Mucosa of gallbladder (tissue), 1 donor: ENCODE results near the gene MPP2. TPM values are rescaled to one million over a fixed set of nuclear protein-coding genes. Genes with fewer than 3 reads are reported as not detected.
"Not testable (repeated sequence)": the region's sequence is repeated elsewhere in the genome, so short reads cannot be mapped to it uniquely, and the experiment has no call there.

ENCODE experiments used
- DNase-seq: peaks from one replicate; pipeline ENCODE4 v3.0.0-alpha.2; 2020; ENCODE audit warnings: low spot score
- total RNA-seq: library from RNA; stranded (reverse); gene quantifications from one replicate; pipeline ENCODE4 v1.2.1, GENCODE V29; 2021
- donor health status: DM: no; HTN: no; CAD: no.

The MPP2 gene
- total RNA-seq, 1 donor from 2014 or later = 7.0 TPM

DNA sequence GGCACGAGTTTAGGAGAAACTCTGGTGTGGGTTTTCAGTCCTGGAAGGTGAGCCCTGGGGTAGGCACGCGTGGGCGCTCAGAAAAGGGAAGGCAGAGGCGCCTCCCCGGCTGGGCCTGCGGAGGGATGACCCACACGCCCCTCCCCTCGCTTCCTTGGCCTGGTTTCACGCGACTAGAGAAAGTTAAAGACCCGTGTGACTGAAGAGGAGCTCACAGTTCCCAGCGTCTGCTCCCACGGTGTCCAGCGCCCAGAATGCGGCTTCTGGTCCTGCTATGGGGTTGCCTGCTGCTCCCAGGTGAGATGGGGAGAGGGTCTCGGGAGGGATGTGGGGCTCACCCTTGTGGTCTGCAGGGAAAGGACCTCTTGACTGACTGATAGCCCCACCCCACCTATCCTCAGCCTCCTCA, 60.4 kb downstream of the MPP2 start, which contains the start of gene CD300LG:
TSS of gene CD300LG (plus strand) at position 214 of the 409 bp plus-strand sequence. CDS start at position 255, 41 bp downstream.
- no peak for DNase-seq

DNA sequence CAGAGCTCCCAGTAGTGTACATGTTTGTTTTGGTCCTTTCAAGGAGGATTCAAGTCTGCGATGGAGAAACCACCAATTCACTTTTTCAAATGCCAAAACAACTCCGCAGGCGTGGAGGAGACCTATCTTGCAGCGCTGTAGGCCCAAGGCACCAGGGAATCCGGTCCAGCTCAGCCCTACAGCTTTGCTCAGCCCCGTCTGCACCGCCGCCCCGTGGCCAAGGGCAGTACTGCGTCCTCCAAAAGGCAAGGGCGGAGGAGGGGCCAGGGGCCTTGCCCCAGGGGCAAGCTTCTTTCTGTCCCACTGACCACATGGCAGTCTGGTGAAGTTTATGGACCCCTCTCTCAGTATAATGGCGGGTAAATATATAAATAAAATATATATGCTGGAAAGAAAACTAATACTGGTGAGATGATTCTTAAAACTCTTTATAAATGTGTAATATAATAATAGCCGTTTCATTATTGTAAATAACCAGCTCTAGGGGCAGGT, 61.1 kb downstream of the MPP2 start:
- DNase-seq = peak; percentile 81

DNA sequence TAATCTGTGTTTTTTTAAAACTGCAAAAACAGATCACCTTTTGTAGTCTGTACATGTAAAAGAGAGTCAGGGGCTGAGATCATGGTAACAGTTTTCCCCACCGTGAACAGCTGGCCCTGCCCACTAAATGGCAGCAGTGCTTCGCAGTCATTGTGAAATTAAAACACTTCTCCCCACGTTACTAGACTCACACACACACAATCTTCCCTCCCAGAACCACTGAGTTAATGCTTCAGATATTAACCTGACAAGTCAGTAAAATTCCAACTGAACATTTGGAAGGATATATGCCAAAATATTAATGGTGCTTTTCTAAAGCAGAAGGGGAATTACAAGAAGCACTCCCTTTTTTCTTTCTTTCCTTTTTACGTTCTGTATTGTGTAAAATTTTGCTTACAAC, 61.6 kb downstream of the MPP2 start:
- no peak for DNase-seq

DNA sequence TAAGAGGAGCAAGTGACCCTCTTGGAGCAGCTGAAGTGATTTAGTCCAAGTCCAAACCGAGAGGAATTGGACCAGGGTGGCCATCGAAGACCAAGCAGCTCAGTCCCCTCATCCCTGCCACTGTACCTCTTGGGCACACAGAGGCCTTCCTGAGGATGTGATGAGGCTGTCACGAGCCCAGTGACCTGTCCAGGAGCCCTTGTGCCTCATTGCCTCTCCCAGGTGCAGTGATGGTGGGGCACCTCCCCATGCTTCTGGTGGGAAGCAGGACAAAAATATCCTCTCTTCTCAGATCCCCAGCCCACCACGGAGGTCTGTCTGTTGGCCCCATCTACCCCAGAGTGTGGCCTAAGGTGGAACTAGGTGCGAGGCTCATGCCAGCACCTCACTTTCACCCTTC, 63.1 kb downstream of the MPP2 start:
- DNase-seq = no peak

DNA sequence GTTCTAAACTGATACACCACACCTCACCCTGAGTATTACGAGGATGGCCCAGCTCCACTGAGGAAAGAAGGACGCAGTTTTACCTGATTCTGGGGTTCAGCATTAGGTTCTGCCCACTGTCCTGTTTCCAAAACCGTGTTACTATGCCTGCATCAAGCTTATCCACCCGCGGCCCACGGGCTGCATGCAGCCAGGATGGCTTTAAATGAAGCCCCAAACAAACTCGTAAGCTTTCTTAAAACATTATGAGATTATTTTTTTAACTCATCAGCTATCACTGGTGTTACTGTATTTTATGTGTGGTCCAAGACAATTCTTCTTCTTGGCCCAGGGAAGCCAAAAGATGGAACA, 64.4 kb downstream of the MPP2 start:
- DNase-seq = no peak

- DNase-seq = not testable (repeated sequence)
These were observed 65.0 kb downstream of the MPP2 start for GRCh38 chr17:43842091-43842974.

GRCh38 chr17:43841282-43841681, 66.1 kb downstream of the MPP2 start:
- DNase-seq = no peak

- DNase-seq = no peak
These were observed 66.5 kb downstream of the MPP2 start for GRCh38 chr17:43840814-43841213.

GRCh38 chr17:43839670-43840108, 67.6 kb downstream of the MPP2 start:
- peak; percentile 58 for DNase-seq

- DNase-seq = no peak
These were observed 73.2 kb downstream of the MPP2 start for GRCh38 chr17:43834106-43834505.

DNA sequence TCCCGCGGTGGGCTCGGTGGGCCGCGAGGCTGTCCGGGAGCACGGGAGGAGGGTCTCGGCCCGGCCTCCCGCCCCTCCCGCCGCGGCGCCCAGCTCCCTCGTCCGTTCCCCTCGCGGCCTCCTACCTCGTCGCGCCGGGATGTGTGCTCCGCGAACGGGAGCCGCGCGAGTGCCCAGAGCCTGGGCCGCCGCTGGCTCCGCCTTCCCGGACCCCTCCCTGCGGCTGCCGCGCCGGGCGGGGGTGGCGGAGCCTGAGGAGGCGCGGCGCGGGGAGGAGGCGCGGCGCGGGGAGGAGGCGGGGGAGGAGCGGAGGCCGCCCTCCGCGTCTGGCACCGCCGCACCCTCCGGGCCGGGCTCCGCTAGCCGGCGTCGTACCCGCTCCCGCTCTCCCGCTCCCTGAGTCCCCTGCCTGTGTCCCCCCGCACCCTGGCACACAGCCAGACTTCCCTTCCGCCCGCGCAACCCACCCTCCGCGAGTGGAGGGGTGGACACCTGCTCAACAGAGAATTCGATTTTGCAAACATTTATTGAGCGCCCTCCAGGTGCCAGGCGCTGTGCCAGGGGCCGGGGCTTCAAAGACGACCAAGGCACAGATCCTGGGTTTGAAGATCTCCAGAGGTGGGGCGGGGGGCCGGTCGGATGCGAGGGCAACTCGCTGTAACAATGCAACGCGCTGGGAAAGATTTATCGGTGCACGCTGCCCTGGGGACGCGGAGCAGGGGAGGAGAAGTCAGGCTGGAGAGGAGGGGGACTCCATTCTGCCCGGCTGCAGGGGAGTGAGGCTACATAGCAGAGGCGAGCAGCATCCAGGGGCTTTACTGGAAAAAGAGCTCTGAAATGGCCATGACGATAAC, 74.1 kb downstream of the MPP2 start, which contains the start of gene MPP3:
TSS of gene MPP3 (minus strand) at position 171 of the 854 bp plus-strand sequence. CDS start 1,240 bp downstream, outside the sequence.
- DNase-seq = peak; percentile 58

DNA sequence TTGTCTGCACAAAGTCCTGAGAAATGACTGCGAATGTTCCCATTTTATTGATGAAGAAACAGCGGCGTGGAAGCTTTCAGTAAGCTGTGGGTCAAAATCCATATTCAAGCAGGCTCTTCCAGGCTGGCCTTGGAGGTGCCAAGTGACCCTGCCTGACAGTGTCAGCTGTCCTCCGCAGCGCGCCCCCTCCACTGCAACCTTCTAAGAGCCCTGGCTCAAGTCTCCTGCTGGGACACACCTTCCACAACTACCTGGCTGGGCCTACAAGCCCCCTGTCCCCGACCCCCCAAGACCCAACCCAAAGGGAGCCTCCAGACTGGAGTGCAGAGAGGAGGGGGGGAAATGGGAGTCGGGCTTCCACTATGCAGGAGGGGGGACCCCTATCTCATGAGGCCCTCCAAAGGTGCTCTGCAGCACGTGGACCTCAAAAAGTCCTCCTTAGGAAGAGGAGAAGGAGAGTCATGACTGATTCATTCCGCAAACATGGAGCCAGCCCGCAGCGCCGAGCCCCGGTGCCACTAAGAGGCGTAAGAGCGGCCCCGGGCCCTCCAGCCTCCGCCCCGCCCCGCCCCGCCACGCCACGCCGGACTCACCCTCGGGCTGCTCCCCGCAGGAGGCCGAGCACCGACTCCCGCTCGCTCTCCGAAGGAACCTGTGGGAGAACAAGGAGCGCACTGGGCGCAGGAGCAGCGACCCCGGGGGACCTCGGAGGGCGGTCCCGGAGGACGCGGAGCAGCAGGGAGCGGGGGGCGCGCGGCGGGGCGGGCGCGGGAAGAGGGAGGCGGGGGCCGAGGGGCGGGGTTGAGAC, 75.0 kb downstream of the MPP2 start:
- peak; percentile 39 for DNase-seq

DNA sequence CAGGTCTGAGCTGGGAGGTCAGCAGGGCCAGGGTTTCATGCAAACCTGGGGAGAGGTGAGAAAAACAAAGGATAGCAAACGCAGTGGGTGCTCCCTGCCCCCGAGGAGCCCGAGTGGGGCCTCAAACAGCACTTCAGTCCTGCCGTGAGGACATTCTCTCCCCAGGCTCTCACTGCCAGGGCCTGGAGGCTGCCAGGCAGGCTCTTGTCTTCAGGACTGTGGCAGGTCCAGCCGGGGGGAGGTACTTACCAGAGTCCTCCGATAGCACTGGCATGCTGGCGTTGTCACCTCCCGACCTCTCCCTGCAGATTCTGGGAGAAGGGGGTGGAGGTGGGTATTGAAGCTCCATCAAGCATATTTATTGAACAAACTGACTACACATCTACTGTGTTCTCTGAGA, 75.7 kb downstream of the MPP2 start:
- DNase-seq = peak; percentile 23

DNA sequence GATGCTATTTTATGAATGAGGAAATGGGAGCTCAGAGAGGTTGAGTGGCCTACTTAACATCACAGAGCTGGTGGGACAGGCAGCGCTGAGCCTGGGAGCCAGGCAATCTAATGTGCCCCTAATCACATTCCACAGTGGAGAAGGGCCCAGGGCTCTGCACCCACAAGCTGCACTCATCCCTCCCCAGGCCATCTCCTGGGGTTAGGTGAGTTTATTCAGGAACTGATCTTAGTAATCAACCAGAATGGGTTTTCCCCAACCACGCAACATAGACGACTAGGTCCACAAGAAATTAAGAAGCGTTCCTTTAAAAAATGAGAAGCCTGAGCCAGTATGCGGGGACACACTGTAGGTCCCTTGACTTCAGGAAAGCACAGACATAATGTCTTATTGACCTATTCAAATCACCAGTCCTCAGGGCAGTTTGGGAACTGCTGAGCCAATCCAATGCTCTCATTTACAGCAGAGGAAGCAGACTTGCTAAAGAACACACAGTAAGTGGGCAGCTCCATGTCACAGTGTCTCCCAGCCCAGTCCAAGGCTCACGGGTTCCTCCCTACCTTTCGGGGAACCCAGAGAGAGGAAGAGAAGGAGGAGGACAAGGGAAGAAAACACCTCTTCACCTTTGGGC, 76.7 kb downstream of the MPP2 start:
- no peak for DNase-seq

DNA sequence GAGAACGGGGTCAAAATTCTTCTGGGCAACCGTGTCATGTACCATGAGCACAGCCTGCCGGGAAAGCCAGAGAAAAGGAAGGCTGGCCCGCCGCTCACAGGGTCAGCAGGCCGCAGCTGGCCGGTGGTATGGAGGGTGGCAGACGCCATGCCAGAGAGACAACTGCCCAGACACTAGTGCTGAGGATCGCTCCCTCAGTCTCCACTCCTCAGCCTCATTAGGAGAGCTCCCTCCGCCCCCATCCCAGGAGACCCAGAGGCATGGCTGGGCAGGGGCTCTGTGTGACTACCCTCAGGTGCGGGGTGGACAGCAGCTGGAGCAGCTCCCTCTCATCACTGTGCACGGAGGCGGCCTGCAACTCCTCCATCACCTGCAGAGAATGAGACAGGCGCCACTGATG, 77.6 kb downstream of the MPP2 start:
- DNase-seq = no peak

DNA sequence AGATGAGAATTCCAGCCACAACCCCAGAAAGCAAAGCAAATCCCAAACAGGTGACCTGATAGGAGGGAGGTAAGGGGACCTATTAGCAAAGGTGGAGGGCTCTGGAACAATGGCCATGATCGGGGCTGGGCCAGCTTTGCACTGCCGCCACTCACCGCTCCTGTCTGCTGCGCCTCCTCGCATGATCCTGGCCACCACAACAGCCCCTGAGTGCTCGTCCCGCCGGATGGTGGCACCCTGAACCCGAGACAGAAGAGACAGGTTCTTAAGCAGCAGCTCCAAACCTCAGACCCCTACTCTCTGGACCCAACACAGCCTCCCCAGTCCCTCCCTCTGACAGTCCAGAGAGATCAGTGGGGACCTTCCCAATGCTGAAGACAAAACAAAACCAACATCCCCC, 79.7 kb downstream of the MPP2 start:
- no peak for DNase-seq

- DNase-seq = no peak
These were observed 81.1 kb downstream of the MPP2 start for GRCh38 chr17:43826206-43826605.

DNA sequence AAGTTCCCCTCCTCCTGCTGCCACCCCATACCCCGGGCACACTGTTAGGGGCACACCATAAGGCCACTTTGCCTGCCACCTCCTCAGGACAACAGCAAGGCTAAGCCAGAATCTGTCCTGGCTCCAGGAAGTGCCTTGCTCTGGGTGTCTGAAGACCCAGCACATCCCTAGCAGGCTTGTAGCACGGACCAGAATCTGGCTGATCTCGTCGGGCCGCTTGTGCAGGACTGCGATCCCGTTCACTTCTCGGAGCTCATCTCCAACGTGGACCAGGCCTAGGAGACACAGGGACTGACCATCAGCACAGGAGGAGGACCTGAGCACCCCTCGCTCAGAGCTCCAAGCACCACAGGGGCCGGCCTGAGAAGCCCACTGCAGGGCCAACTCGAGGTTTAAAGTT, 81.8 kb downstream of the MPP2 start:
- DNase-seq = no peak
